AG09319 (cell line): Measurements from ENCODE around the gene PLIN1.

Source experiments
- DNase-seq: peaks from one replicate; pipeline ENCODE4 v3.0.0-alpha.2; 2010; ENCODE audit warnings: low read depth; ENCODE audit errors: extremely low read depth
- TF ChIP-seq, protein P1 (sequence below): IDR thresholded peaks from 2 replicates; pipeline ENCODE4 v1.5.1; 2011; ENCODE audit warnings: low read depth, mild to moderate bottlenecking, inconsistent platforms, low read length, moderate library complexity

PLIN1 gene

DNA sequence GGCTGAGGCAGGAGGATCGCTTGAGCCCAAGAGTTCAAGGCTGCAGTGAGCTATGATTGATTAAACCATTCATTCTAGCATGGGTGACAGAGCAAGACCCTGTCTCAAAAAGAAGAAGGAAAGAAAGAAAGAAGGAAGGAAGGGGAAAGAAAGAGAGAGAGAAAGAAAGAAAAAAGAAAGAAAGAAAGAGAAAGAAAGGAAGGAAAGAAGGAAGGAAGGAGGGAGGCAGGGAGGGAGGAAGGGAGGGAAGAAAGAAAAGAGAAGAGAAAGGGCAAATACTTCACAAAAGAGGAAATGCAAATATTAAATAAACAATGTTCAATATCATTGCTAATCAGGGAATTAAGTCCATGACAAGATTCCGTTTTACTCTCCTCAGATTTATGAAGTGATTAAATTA is 19.9 kb downstream of the PLIN1 start:
- TF ChIP-seq, protein P1, sequence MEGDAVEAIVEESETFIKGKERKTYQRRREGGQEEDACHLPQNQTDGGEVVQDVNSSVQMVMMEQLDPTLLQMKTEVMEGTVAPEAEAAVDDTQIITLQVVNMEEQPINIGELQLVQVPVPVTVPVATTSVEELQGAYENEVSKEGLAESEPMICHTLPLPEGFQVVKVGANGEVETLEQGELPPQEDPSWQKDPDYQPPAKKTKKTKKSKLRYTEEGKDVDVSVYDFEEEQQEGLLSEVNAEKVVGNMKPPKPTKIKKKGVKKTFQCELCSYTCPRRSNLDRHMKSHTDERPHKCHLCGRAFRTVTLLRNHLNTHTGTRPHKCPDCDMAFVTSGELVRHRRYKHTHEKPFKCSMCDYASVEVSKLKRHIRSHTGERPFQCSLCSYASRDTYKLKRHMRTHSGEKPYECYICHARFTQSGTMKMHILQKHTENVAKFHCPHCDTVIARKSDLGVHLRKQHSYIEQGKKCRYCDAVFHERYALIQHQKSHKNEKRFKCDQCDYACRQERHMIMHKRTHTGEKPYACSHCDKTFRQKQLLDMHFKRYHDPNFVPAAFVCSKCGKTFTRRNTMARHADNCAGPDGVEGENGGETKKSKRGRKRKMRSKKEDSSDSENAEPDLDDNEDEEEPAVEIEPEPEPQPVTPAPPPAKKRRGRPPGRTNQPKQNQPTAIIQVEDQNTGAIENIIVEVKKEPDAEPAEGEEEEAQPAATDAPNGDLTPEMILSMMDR, result no peak
- no peak for DNase-seq

DNA sequence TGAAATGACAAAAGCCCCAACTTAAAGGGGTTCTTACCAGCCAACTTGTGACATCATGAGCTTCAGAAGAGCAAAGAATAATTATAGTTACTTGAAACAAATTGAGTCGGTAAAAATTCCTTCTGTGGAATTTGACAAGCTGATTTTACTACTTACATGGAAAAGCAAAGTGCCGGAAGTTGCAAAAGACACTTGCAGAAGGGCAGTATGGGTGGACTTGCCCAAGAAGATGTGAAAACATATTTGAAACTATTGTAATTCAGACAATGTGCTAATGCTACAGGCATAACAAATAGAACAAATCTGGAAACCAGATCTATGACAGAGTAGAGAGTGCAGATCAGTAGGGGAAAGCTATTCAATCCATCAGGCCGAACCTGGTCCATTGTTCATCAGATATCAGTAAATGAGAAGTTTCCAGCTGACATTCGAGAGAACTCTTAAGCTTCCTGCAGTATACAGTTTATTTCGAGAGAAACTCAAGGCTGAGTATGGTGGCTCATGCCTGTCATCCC is 21.4 kb downstream of the PLIN1 start:
- TF ChIP-seq, protein P1, result no peak
- DNase-seq, result no peak

DNA sequence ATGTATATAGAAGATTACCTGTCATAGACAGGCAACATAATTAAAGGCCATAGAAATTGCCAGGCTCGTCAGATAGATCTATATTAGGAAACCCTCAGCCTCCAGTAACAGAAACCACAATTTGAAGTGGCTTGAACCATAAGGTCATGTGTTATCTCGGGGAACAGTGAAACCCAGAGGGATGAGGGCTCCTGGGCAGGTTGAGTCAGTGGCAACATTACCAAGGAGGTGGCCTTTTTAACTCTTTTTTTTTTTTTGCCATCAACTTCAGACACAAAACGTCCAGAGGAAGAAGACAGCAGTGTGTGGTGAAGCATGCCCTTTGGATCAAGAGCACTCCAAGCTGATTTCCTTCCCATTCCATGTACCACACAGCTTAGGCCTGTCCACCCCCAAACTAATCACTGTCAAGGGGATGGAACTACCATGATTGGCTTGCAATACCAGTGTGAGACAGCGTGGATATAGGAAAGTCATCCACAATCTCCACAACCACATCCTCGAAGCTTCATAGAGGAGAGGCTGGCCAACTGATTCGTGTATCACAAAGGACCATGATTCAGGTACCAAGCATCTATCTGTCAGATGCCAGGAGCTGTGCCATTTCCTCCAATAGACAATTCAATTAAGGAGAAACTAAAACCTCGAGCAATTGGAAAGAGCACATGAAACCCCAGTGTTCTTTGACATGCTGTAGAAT is 22.9 kb downstream of the PLIN1 start:
- DNase-seq, result no peak
- TF ChIP-seq, protein P1, result no peak

DNA sequence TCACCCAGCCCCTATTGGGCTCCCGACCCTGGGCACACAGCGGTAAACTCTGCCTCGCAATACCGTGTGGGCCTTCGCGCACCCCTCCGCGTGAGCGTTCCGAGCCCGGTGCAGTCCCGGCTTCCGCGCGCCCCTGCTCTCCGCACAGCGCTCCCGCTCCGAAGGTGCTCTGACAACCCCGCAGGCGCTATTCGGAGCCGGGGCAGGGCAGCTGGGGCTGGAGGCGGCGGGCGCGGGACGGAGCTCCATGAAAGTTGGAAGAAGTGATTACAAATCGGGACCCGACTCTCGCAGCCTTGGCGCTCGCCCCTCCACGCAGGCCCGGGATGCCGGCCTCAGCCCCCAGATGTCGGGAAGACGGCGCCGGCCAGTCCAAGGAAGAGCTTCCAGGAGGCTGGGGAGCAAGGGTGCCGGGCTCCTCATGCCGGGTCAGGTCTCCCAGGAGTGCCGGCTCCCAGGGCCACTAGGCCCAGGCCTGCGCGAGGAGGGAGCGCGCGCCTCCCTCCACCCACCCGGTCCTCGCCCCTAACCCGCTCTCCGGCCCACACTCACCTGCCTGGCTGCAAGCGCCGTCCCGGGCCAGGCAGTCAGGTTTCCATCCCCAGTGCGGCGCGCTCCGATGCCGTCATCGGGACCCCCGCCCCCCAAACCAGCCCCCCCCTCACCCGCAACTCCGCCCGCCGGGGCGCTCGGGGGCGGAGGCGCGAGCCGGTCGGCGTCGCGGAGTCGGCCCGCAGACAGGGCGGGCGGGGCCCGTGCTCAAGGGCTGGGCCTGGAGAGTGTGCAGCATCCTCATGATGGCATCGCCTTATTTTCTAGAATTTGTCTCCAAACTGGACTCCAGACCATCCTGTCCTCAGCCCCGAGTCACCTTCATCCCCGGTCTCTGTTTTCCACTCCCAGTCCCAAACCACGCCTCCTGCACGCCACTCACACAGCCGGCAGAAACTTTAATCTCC is 24.0 kb downstream of the PLIN1 start, which contains the start of gene KIF7:
KIF7 (minus strand) TSS at position 621 of the 959 bp plus-strand sequence. CDS start 2,537 bp downstream, outside the sequence.
- no peak for DNase-seq
- TF ChIP-seq, protein P1, result no peak

DNA sequence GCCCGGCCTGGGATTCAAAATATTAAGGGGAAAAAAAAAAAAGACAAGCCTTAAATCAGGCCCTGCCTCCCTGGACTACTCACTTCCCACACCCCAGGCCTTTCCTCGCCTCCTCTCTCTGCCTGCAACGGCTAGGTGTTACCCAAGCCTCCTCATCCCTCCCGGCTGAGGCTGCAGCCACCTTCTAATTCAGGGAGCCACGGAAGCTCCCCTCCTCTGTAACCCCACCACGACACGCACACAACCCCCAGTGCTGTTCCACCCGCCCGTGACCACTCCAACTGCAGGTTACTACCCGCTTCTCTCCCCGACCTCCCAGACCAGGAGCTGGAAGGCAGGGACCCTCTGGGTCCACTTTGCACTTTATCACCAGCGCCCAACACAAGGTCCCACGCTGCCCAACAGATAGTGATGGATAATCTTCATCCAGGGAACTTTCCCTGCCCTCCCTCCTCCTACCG is 24.8 kb downstream of the PLIN1 start:
- DNase-seq, result no peak
- TF ChIP-seq, protein P1, result no peak

DNA sequence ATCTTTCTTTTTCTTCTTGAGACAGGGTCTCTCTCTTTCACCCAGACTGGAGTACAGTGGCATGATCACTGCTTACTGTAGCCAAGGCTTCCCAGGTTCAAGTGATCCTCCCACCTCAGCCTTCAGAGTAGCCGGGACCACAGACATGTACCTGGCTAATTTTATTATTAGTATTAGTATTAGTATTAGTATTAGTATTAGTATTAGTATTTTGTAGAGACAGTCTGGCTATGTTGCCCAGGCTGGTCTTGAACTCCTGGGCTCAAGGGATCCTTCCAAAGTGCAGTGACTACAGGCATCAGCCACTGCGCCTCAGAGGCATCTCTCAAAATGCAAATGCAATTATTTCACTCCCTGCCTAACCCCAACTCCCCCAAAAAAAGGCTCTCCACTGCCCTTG is 25.6 kb downstream of the PLIN1 start:
- TF ChIP-seq, protein P1, result no peak
- DNase-seq, result no peak
